Measurements from ENCODE around the gene RPS6KL1.
A peak's percentile ranks its signal among the peaks of the same experiment; 100 is the strongest.

The RPS6KL1 gene

GRCh38 chr14:74893614-74894091, 29.4 kb downstream of the RPS6KL1 start:
- no peak for DNase-seq

DNA sequence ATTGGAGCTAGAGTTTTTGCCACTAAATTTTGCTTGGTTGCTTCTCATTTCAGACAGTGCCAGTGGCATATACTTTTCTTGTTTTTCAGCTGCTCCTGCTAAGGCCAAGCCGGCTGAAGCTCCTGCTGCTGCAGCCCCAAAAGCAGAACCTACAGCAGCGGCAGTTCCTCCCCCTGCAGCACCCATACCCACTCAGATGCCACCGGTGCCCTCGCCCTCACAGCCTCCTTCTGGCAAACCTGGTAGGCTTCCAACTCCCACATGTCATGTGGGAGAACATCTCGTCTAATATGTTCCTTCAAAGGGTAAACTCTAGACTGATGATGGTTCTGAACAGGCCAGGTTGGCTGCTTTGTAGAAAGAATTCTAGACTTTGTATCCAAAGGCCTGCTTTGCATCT, 30.3 kb downstream of the RPS6KL1 start:
- peak in 2 of 56 donors; percentile 10 to 13 for DNase-seq

- DNase-seq: no peak
Measured at GRCh38 chr14:74891870-74892269, 31.2 kb downstream of the RPS6KL1 start.

DNA sequence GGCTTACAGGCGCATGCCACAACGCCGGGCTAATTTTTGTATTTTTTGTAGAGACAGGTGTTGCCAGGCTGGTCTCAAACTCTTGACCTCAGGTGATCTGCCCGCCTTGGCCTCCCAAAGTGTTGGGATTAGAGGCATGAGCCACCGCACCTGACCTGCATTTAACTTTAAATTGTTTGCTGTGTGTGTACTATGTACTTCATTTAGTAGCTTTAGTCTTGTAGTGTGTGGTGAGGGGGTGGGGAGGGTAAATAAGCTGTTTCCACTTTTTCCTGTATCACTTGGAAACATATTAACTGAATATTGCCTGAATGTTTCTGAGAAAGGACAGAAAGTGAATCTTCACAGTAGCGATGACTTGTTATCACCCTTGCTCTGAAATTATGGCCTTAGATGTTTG, 32.8 kb downstream of the RPS6KL1 start:
- DNase-seq: no peak

- DNase-seq: no peak
Measured at GRCh38 chr14:74888164-74889158, 34.6 kb downstream of the RPS6KL1 start.

DNA sequence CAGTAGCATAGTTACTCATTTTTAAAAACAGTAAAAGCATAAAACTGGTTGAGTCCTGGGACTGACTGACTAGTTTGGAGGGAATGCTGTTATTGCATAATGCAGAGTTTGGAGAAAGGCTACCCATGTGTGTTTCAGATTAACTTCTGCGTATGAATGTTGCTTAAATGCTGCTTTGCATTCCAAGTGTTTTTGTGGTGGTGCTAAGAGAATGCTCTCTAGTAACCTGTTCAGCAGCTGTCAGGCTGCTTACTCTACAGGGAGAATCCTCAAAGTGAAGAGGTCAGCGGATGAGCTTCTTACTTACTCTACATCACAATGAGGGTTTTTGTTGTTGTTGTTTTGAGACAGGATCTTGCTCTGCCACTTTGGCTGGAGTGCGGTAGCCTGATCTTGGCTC, 37.1 kb downstream of the RPS6KL1 start:
- no peak for DNase-seq

DNA sequence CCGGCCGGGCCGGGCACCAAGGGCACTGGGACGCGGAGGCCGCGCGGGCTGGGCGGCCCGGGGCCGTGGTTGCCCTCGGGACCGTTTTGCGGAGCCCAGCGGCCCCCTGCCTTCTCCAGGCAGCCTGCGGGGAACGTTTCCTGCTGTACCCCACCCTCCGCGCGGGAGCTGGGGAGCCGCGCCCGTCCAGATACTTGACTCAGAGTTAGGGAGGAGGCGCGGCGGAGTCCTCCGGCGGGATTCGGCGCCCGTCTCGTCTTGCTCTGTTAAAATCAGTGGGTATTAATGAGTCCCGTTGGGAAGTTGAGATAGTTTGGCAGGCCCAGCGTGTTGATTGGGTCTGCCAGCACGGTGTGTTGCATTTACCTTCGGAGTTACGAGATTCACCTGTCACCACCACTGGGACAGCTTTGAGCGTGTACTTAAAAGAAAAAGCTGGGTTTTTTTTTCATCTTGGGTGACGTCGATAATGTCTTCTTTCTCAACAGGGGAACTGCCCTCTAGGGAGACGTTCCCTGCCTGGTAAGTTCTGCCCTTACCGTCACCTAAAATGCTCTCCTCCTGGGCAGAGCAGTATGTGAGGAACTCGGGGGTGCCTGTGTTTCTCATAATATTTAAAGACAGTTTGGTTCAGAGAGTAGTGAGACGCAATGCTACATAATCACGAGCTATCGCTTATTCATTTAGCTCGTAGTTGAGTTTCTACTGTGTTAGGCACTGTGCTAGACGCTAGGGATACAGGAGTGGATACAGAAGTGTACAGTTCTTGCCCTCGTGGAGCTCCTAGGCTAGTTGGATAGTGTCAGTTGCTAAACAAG, 40.7 kb downstream of the RPS6KL1 start:
- peak in 6 of 56 donors; percentile 48 to 61 (median 52) for DNase-seq

GRCh38 chr14:74881431-74882102, 41.5 kb downstream of the RPS6KL1 start, which contains the start of gene DLST:
Gene DLST (plus strand): TSS chr14:74881916. CDS start chr14:74881954, 38 bp downstream.
- peak; percentile 31 to 88 (median 74) for DNase-seq

- no peak for DNase-seq
Measured at GRCh38 chr14:74879427-74880182, 43.5 kb downstream of the RPS6KL1 start.

DNA sequence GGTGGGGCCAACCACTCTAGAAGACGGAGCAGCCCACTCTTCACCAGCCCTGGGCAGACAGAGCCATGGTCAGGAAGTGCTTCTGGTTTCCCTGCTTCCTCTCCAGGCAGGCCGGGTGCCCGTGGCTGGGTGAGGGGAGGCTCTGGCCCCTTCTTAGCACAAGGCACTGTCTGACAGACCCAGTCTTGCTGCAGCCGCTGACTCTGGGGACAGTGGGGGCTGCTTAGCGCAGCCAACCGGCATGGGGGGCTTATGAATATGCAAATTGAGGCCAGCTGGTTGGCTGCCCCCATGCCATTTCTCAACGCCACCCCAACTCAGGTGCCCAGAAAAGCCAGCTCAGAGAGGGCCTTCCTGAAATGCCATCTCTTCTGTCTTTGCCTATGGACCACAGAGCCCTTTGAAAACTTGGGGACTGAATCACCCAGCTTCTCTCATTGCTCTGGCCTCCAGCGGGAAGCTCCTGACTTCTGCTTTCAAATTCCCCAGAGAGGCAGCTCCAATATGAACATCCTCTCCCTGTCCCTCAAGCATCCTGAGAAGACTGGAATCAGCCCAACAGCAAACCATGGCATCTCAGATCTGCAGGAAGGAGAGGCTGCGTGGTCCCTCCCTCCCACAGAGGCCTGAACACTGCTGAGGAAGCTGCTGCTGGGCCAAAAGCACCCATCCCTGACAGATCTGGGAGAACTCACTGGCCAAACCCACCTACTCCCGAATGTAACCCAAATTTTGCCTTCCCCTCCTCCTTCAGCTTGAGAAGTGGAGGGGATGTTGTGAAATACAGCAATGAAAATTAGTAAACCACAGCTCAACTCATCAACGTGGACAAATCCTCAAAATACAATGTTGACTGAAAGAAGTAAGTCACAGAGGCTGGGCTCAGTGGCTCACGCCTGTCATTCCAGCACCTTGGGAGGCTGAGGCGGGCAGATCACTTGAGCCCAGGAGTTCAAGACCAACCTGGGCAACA, 46.8 kb downstream of the RPS6KL1 start, which contains the start of gene PROX2:
Gene PROX2 (minus strand): TSS at position 205 of the 973 bp plus-strand sequence. CDS start 12,311 bp downstream, outside the sequence.
- DNase-seq: peak in 11 of 56 donors; percentile 1 to 22 (median 9)

GRCh38 chr14:74875204-74875603, 47.9 kb downstream of the RPS6KL1 start:
- DNase-seq: no peak

- DNase-seq: no peak
Measured at GRCh38 chr14:74871819-74872218, 51.2 kb downstream of the RPS6KL1 start.

GRCh38 chr14:74868739-74869138, 54.3 kb downstream of the RPS6KL1 start:
- no peak for DNase-seq

GRCh38 chr14:74867673-74868072, 55.4 kb downstream of the RPS6KL1 start:
- DNase-seq: peak in 34 of 56 donors; percentile 2 to 63 (median 23)

GRCh38 chr14:74866708-74867389, 56.2 kb downstream of the RPS6KL1 start:
- no peak for DNase-seq

- DNase-seq: no peak
Measured at GRCh38 chr14:74865156-74865555, 57.9 kb downstream of the RPS6KL1 start.

GRCh38 chr14:74864198-74864597, 58.9 kb downstream of the RPS6KL1 start:
- peak in 1 of 56 donors; percentile 21 for DNase-seq

GRCh38 chr14:74863274-74863673, 59.8 kb downstream of the RPS6KL1 start:
- peak in 27 of 56 donors; percentile 4 to 57 (median 20) for DNase-seq

Measured in amygdala (tissue), 56 donors.